GM12878 (cell line): Measurements from ENCODE around the gene FILIP1L. TPM values are rescaled to one million over a fixed set of nuclear protein-coding genes. Genes with fewer than 3 reads are reported as not detected.

ENCODE experiments used
- ATAC-seq: fragments of 200-7000 bp; cut with Tn5 transposase; 3 replicates; pipeline ENCODE4 v1.9.1; 2020; ENCODE audit warnings: mild to moderate bottlenecking, moderate library complexity
- BruUV-seq: library from RNA; stranded (reverse); fragments of 400-500 nt; replicated peaks from 2 replicates; lab custom pipeline; 2021; lab: Mats Ljungman, UMichigan
- CTCF ChIA-PET: fragments of 300-600 bp; sonication (Branson Sonifier 250); formaldehyde crosslinking; extraction: SDS; loops from one replicate; lab custom pipeline; 2021; ENCODE audit warnings: inconsistent platforms; lab: Yijun Ruan, JAX
- POLR2A ChIA-PET: fragments of 350-600 bp; formaldehyde crosslinking; extraction: SDS; loops from one replicate; lab custom pipeline; 2021; ENCODE audit warnings: inconsistent platforms; lab: Charles Lee
- RAD21 ChIA-PET: fragments of 300-600 bp; sonication (Branson Sonifier 250); formaldehyde crosslinking; loops from one replicate; lab custom pipeline; 2023; ENCODE audit warnings: antibody characterized with exemption; ENCODE audit not compliant: unreplicated experiment; lab: Charles Lee
- SMC1A ChIA-PET: fragments of 300-600 bp; sonication (Branson Sonifier 250); formaldehyde crosslinking; loops from one replicate; lab custom pipeline; 2023; ENCODE audit not compliant: unreplicated experiment, uncharacterized antibody; lab: Charles Lee
- DNase-seq: peaks from one replicate; pipeline ENCODE4 v3.0.0-alpha.2; 2011; ENCODE audit warnings: low read depth, low spot score
- FAIRE-seq: peaks from 3 replicates; lab custom pipeline; 2011; peaks lifted over from hg19 to GRCh38; lab: Jason Lieb, UNC
- H2AFZ ChIP-seq: 2 replicates; pipeline ENCODE4 v1.6.0; 2011; ENCODE audit warnings: low read depth, low read length, control low read depth; ENCODE audit not compliant: control insufficient read depth
- H3K27ac ChIP-seq: 2 replicates; pipeline ENCODE4 v1.5.1; 2011; ENCODE audit warnings: control low read depth; ENCODE audit not compliant: control insufficient read depth, insufficient read depth
- H3K27me3 ChIP-seq, 2 experiments: replicated peaks in 1 of 2; 2 replicates each; pipeline versions ENCODE4 v1.6.0 to v1.6.1; 2011; ENCODE audit warnings: low read length in 1 of 2; ENCODE audit not compliant: control insufficient read depth in 2 of 2, insufficient read depth in 2 of 2
- H3K36me3 ChIP-seq, 2 experiments: 2 replicates each; pipeline ENCODE4 v1.5.1; 2011; ENCODE audit warnings: low read length in 1 of 2; ENCODE audit not compliant: control insufficient read depth in 2 of 2, insufficient read depth in 2 of 2
- H3K4me1 ChIP-seq: 2 replicates; pipeline ENCODE4 v1.6.1; 2011; ENCODE audit warnings: mild to moderate bottlenecking, low read length, moderate library complexity, mixed read lengths; ENCODE audit not compliant: control insufficient read depth, insufficient read depth
- H3K4me2 ChIP-seq: 2 replicates; pipeline ENCODE4 v1.6.0; 2011; ENCODE audit warnings: control low read depth; ENCODE audit not compliant: control insufficient read depth, insufficient read depth
- H3K4me3 ChIP-seq: fragments of 200-600 bp; sonication (generic); 2 replicates; pipeline ENCODE4 v1.5.1; 2016
- H3K79me2 ChIP-seq: 2 replicates; pipeline ENCODE4 v1.6.0; 2011; ENCODE audit warnings: low read length; ENCODE audit not compliant: control insufficient read depth, insufficient read depth
- H3K9ac ChIP-seq: 2 replicates; pipeline ENCODE4 v1.8.0; 2011; ENCODE audit warnings: low read length, control low read depth, mixed read lengths; ENCODE audit not compliant: control insufficient read depth, insufficient read depth
- H3K9me3 ChIP-seq: replicated peaks from 3 replicates; pipeline ENCODE4 v1.5.1; 2011; ENCODE audit warnings: mild to moderate bottlenecking, low read length; ENCODE audit not compliant: control insufficient read depth, insufficient read depth
- H4K20me1 ChIP-seq: 2 replicates; pipeline ENCODE4 v1.6.0; 2011; ENCODE audit not compliant: control insufficient read depth, insufficient read depth
- BACH1 ChIP-seq: fragments of 450-650 bp; IDR thresholded peaks from 2 replicates; pipeline ENCODE4 v1.6.1; 2017; ENCODE audit warnings: mild to moderate bottlenecking, borderline replicate concordance
- CREM ChIP-seq: IDR thresholded peaks from 2 replicates; pipeline ENCODE4 v1.6.1; 2014; ENCODE audit warnings: antibody characterized with exemption, low read depth
- EGR1 ChIP-seq, 2 experiments: IDR thresholded peaks; 1 replicate in 1 of 2; 2 replicates in 1 of 2; pipeline ENCODE4 v1.6.1; 2011 to 2012; ENCODE audit warnings: low read depth in 2 of 2, low read length in 2 of 2, borderline replicate concordance in 1 of 2, mild to moderate bottlenecking in 1 of 2, moderate library complexity in 1 of 2
- ELK1 ChIP-seq: IDR thresholded peaks from 2 replicates; pipeline ENCODE4 v1.6.1; 2012; ENCODE audit warnings: low read depth, low read length, improper control_type of control experiment
- FOS ChIP-seq: IDR thresholded peaks from 3 replicates; pipeline ENCODE4 v1.6.1; 2011; ENCODE audit warnings: borderline replicate concordance; ENCODE audit not compliant: insufficient read length; ENCODE audit errors: extremely low read depth
- IKZF1 ChIP-seq: fragments of 450-650 bp; conservative IDR thresholded peaks from 2 replicates; pipeline ENCODE4 v1.6.1; 2017; ENCODE audit warnings: antibody characterized with exemption, mild to moderate bottlenecking
- IRF4 ChIP-seq: IDR thresholded peaks from 2 replicates; pipeline ENCODE4 v1.6.1; 2011; ENCODE audit warnings: low read depth, low read length
- JUND ChIP-seq: IDR thresholded peaks from 2 replicates; pipeline ENCODE4 v1.6.1; 2012; ENCODE audit warnings: low read depth, mild to moderate bottlenecking, low read length, improper control_type of control experiment, moderate library complexity
- KAT2A ChIP-seq: conservative IDR thresholded peaks from 2 replicates; pipeline ENCODE4 v1.6.1; 2011; ENCODE audit warnings: low read depth, low read length; ENCODE audit not compliant: control insufficient read depth
- KDM1A ChIP-seq: fragments of 200-600 bp; sonication (generic); IDR thresholded peaks from 2 replicates; pipeline ENCODE4 v1.6.1; 2016; ENCODE audit warnings: borderline replicate concordance
- RELA ChIP-seq: fragments of 450-650 bp; IDR thresholded peaks from 2 replicates; pipeline ENCODE4 v1.8.0; 2014; ENCODE audit warnings: borderline replicate concordance; ENCODE audit not compliant: partially characterized antibody
- RFX5 ChIP-seq: IDR thresholded peaks from 2 replicates; pipeline ENCODE4 v1.6.1; 2011; ENCODE audit warnings: low read depth, low read length, improper control_type of control experiment
- RUNX3 ChIP-seq: IDR thresholded peaks from 2 replicates; pipeline ENCODE4 v1.6.1; 2012; ENCODE audit warnings: low read length, inconsistent platforms
- SMAD1 ChIP-seq: fragments of 450-650 bp; IDR thresholded peaks from 2 replicates; pipeline ENCODE4 v1.6.1; 2018; ENCODE audit warnings: mild to moderate bottlenecking, low read depth; ENCODE audit not compliant: partially characterized antibody
- STAT1 ChIP-seq: fragments of 450-650 bp; conservative IDR thresholded peaks from 2 replicates; pipeline ENCODE4 v1.6.1; 2014; ENCODE audit warnings: antibody characterized with exemption, mild to moderate bottlenecking
- TBL1XR1 ChIP-seq: IDR thresholded peaks from 2 replicates; pipeline ENCODE4 v1.6.1; 2012; ENCODE audit warnings: low read depth, low read length, improper control_type of control experiment
- WRNIP1 ChIP-seq: IDR thresholded peaks from 2 replicates; pipeline ENCODE4 v1.6.1; 2011; ENCODE audit warnings: low read depth, low read length, improper control_type of control experiment, borderline replicate concordance
- YBX1 ChIP-seq: fragments of 450-650 bp; IDR thresholded peaks from 2 replicates; pipeline ENCODE4 v1.6.1; 2016; ENCODE audit warnings: antibody characterized with exemption
- ZNF384 ChIP-seq: IDR thresholded peaks from 2 replicates; pipeline ENCODE4 v1.6.1; 2012; ENCODE audit warnings: low read depth, mild to moderate bottlenecking, low read length, improper control_type of control experiment, borderline replicate concordance
- WGBS: methylation state at CpG from one replicate; pipeline ENCODE4 v1.1.6; 2016; ENCODE audit warnings: low lambda C conversion rate; ENCODE audit not compliant: insufficient replicate concordance, insufficient coverage; ENCODE audit errors: missing lambda C conversion rate; 5-methylcytosine and 5-hydroxymethylcytosine counted together
- in situ Hi-C: fragments of 300-500 bp; cut with MboI; formaldehyde crosslinking; loops from 9 replicates; pipeline ENCODE4 v1.14.3; 2018; ENCODE audit warnings: mixed read lengths
- intact Hi-C: fragments of 100-400 bp; cut with micrococcal nuclease; formaldehyde crosslinking; loops from one replicate; pipeline ENCODE4 v1.14.2; 2022; ENCODE audit not compliant: unreplicated experiment
- polyA plus RNA-seq, 11 experiments: library from polyadenylated mRNA; depleted of rRNA in 4 of 11; unstranded in 6 of 11; stranded (reverse) in 5 of 11; fragments of >200 nt; fragmentation: Nextera tagmentation in 4 of 11; fragmentation: Illumina TruSeq in 1 of 11; extraction: Ambion mirVana in 4 of 11; extraction: Trizol in 1 of 11; gene quantifications; 1 replicate in 1 of 11; 2 replicates in 10 of 11; pipeline versions ENCODE4 v1.2.1 to v1.2.3, GENCODE V29; 2011 to 2016; ENCODE audit warnings: inconsistent platforms in 2 of 11, missing spikeins in 2 of 11, low read depth in 1 of 11
- total RNA-seq, 4 experiments: library from RNA; depleted of rRNA in 3 of 4; stranded (reverse); fragments of >200 nt in 3 of 4; fragmentation: Illumina TruSeq in 1 of 4; extraction: Trizol in 1 of 4; gene quantifications; 2 replicates each; pipeline versions ENCODE4 v1.2.1 to v1.2.3, GENCODE V29; 2013 to 2021
- TF ChIP-seq, protein P1 (sequence below): IDR thresholded peaks from 2 replicates; pipeline ENCODE4 v1.6.1; 2012; ENCODE audit warnings: low read depth, low read length, improper control_type of control experiment

FILIP1L gene
- total and polyA plus RNA-seq, 10 of the 15 experiments (the other 5 are each of a cell fraction or from before 2014, with no cell fraction given): 0.24 to 6.1 (median 3.5) TPM

DNA sequence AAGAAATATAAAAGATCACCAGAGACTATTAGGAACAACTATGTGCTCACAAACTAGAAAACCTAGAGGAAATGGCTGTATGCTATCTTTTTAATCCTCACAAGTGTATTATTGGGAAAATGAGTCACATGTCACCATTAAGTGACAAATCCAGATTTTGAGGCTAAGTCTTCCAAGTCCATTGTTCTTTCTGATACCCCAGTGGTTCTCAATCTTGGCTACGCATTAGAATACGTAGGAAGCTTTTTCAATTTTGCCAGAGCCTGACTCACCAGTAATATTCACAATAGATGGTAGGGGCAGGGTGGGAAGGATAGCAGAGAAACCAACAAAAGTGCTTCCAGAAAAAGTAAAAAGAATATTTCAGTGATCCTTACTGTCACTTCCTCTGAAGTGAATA lies 117.0 kb downstream of the FILIP1L start (continued):
- TF ChIP-seq JUND: no peak

- Histone ChIP-seq H3K27ac (no peak overlapping the region), H3K4me2 (no peak overlapping the region), H4K20me1 (no peaks in the 10 kb centered on the region), H3K36me3 (no peaks in the 10 kb centered on the region), H3K9me3 (peaks cover 2% of the 10 kb centered on the region; the same call in 1 of the 3 replicates), H3K79me2 (no peaks in the 10 kb centered on the region)
- in situ Hi-C loops: no loop called here
- 53% methylated on average over 1 of the region's 1 CpG for WGBS
- no TSS peak for BruUV-seq
- no peak for ATAC-seq
- TF ChIP-seq SMAD1 (no peak), YBX1 (no peak), TBL1XR1 (no peak), KDM1A (no peak), IRF4 (no peak), STAT1 (no peak), FOS (no peak), BACH1 (no peak), WRNIP1 (no peak), RFX5 (no peak), RELA (no peak), ZNF384 (no peak), ELK1 (no peak), KAT2A (no peak), CREM (no peak), IKZF1 (no peak), RUNX3 (no peak), EGR1 (IDR thresholded peaks at IDR 0.05; ENCODE audit: borderline replicate concordance in 1 of 2, low read depth in 2 of 2, low read length in 2 of 2) (no peak)
- TF ChIP-seq, protein P1, sequence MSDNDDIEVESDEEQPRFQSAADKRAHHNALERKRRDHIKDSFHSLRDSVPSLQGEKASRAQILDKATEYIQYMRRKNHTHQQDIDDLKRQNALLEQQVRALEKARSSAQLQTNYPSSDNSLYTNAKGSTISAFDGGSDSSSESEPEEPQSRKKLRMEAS: no peak
- TF ChIP-seq, all 136 proteins: peak for 0
- H2AFZ ChIP-seq: no peak overlapping the region
- CTCF ChIA-PET: no interaction called here
- H3K27me3 ChIP-seq: no peaks in the 10 kb centered on the region
- intact Hi-C loops: no loop called here
- FAIRE-seq: no peak
- H3K4me1 ChIP-seq: no peaks in the 10 kb centered on the region
- POLR2A ChIA-PET: no interaction called here
- RAD21 ChIA-PET: no interaction called here
- SMC1A ChIA-PET: no interaction called here
- no peak overlapping the region for H3K9ac ChIP-seq
- no peak overlapping the region for H3K4me3 ChIP-seq
- DNase-seq: no peak
These were observed 124.1 kb downstream of the FILIP1L start for GRCh38 chr3:99990179-99990578.
